Prostate gland (tissue), 2 donors: Measurements from ENCODE around the gene ABCA9.

ENCODE experiments used
- POLR2A ChIP-seq: fragments of 450-650 bp; IDR thresholded peaks from one replicate; pipeline ENCODE4 v1.6.1; 2016; ENCODE audit warnings: antibody characterized with exemption, mild to moderate bottlenecking
- POLR2AphosphoS5 ChIP-seq: sonication (generic); formaldehyde crosslinking; IDR thresholded peaks from one replicate; pipeline ENCODE4 v1.6.1; 2017; ENCODE audit warnings: antibody characterized with exemption
- TF ChIP-seq, protein P1 (sequence below), 4 experiments: fragments of 200-600 bp in 2 of 4; fragments of 450-650 bp in 2 of 4; sonication (generic) in 2 of 4; IDR thresholded peaks; 1 replicate in 3 of 4; 2 replicates in 1 of 4; pipeline ENCODE4 v1.5.1; 2016 to 2019; ENCODE audit warnings: antibody characterized with exemption in 4 of 4, mild to moderate bottlenecking in 2 of 4, moderate library complexity in 2 of 4

GRCh38 chr17:68993112-68993511, 67.6 kb downstream of the ABCA9 start:
- TF ChIP-seq, protein P1, sequence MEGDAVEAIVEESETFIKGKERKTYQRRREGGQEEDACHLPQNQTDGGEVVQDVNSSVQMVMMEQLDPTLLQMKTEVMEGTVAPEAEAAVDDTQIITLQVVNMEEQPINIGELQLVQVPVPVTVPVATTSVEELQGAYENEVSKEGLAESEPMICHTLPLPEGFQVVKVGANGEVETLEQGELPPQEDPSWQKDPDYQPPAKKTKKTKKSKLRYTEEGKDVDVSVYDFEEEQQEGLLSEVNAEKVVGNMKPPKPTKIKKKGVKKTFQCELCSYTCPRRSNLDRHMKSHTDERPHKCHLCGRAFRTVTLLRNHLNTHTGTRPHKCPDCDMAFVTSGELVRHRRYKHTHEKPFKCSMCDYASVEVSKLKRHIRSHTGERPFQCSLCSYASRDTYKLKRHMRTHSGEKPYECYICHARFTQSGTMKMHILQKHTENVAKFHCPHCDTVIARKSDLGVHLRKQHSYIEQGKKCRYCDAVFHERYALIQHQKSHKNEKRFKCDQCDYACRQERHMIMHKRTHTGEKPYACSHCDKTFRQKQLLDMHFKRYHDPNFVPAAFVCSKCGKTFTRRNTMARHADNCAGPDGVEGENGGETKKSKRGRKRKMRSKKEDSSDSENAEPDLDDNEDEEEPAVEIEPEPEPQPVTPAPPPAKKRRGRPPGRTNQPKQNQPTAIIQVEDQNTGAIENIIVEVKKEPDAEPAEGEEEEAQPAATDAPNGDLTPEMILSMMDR (IDR thresholded peaks at IDR 0.05) = no peak
- TF ChIP-seq POLR2AphosphoS5 (no peak), POLR2A (no peak)
